Subcutaneous adipose tissue (tissue), 4 donors: ENCODE data around the gene GPR17. TPM values are rescaled to one million over a fixed set of nuclear protein-coding genes. Genes with fewer than 3 reads are reported as not detected.

Experiments used
- CTCF ChIP-seq: fragments of 450-650 bp; IDR thresholded peaks from one replicate; pipeline ENCODE4 v1.5.1; 2016; ENCODE audit warnings: low read depth, mild to moderate bottlenecking, control low read depth, antibody characterized with exemption, moderate library complexity
- total RNA-seq, 4 donors: library from RNA; depleted of rRNA; stranded (reverse); fragments of >200 nt; gene quantifications; one replicate each; pipeline ENCODE4 v1.1.0, GENCODE V29; 2016

Gene GPR17
- total RNA-seq, 4 donors from 2014 or later = not detected

GRCh38 chr2:127688405-127688804, 42.5 kb downstream of the GPR17 start:
- TF ChIP-seq CTCF = no peak

- no peak for TF ChIP-seq CTCF
These were observed 44.7 kb downstream of the GPR17 start for GRCh38 chr2:127690696-127691095.

- no peak for TF ChIP-seq CTCF
These were observed 49.0 kb downstream of the GPR17 start for GRCh38 chr2:127694986-127695385.

- no peak for TF ChIP-seq CTCF
These were observed 49.8 kb downstream of the GPR17 start for GRCh38 chr2:127695491-127696472.

GRCh38 chr2:127697482-127698180, 51.7 kb downstream of the GPR17 start:
- no peak for TF ChIP-seq CTCF

GRCh38 chr2:127698553-127699355, 52.8 kb downstream of the GPR17 start:
- TF ChIP-seq CTCF = no peak
